Measurements from ENCODE around the gene ELFN2. TPM values are rescaled to one million over a fixed set of nuclear protein-coding genes. Genes with fewer than 3 reads are reported as not detected.

Gene ELFN2
- total and polyA plus RNA-seq, 4 donors = 0.07 to 0.19 (median 0.08) TPM; not detected in 1

- no peak for TF ChIP-seq RAD21 (IDR thresholded peaks at IDR 0.05)
- no peak for TF ChIP-seq FOXA2 (IDR thresholded peaks at IDR 0.05)
- TF ChIP-seq EGR1 (IDR thresholded peaks at IDR 0.05; ENCODE audit: low read depth in 2 of 2) = no peak
- no peak for TF ChIP-seq HNF4G (IDR thresholded peaks at IDR 0.05)
- no peak for TF ChIP-seq YY1 (IDR thresholded peaks at IDR 0.05)
- TF ChIP-seq ATF3 (IDR thresholded peaks at IDR 0.05) = no peak
- TF ChIP-seq MAX (IDR thresholded peaks at IDR 0.05) = no peak
- TF ChIP-seq, protein P1, sequence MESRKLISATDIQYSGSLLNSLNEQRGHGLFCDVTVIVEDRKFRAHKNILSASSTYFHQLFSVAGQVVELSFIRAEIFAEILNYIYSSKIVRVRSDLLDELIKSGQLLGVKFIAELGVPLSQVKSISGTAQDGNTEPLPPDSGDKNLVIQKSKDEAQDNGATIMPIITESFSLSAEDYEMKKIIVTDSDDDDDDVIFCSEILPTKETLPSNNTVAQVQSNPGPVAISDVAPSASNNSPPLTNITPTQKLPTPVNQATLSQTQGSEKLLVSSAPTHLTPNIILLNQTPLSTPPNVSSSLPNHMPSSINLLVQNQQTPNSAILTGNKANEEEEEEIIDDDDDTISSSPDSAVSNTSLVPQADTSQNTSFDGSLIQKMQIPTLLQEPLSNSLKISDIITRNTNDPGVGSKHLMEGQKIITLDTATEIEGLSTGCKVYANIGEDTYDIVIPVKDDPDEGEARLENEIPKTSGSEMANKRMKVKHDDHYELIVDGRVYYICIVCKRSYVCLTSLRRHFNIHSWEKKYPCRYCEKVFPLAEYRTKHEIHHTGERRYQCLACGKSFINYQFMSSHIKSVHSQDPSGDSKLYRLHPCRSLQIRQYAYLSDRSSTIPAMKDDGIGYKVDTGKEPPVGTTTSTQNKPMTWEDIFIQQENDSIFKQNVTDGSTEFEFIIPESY (IDR thresholded peaks at IDR 0.05) = no peak
- TF ChIP-seq, protein P2, sequence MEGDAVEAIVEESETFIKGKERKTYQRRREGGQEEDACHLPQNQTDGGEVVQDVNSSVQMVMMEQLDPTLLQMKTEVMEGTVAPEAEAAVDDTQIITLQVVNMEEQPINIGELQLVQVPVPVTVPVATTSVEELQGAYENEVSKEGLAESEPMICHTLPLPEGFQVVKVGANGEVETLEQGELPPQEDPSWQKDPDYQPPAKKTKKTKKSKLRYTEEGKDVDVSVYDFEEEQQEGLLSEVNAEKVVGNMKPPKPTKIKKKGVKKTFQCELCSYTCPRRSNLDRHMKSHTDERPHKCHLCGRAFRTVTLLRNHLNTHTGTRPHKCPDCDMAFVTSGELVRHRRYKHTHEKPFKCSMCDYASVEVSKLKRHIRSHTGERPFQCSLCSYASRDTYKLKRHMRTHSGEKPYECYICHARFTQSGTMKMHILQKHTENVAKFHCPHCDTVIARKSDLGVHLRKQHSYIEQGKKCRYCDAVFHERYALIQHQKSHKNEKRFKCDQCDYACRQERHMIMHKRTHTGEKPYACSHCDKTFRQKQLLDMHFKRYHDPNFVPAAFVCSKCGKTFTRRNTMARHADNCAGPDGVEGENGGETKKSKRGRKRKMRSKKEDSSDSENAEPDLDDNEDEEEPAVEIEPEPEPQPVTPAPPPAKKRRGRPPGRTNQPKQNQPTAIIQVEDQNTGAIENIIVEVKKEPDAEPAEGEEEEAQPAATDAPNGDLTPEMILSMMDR (IDR thresholded peaks at IDR 0.05; ENCODE audit: low read depth, low read length, missing input control) = no peak
- TF ChIP-seq TAF1 (conservative IDR thresholded peaks at IDR 0.05) = no peak
- no peak for TF ChIP-seq RXRA (IDR thresholded peaks at IDR 0.05)
- TF ChIP-seq JUND (IDR thresholded peaks at IDR 0.05) = no peak
- TF ChIP-seq HNF4A (conservative IDR thresholded peaks at IDR 0.05) = no peak
- no peak for TF ChIP-seq GABPA (IDR thresholded peaks at IDR 0.05 in 1 of 2, conservative IDR thresholded peaks at IDR 0.05 in 1 of 2)
- no peak for TF ChIP-seq FOXA1 (IDR thresholded peaks at IDR 0.05)
- no peak for TF ChIP-seq NR2F2 (IDR thresholded peaks at IDR 0.05)
- H3K27ac ChIP-seq (ENCODE audit: low read depth in 1 of 2, low read length in 2 of 2) = no peak overlapping the region
- no peaks in the 10 kb centered on the region for H3K9me3 ChIP-seq (ENCODE audit: control insufficient read depth in 4 of 4, low read length in 3 of 4)
- H3K4me3 ChIP-seq (ENCODE audit: low read depth in 1 of 3, low read length in 3 of 3) = no peak overlapping the region
- no peaks in the 10 kb centered on the region for H3K36me3 ChIP-seq (ENCODE audit: control insufficient read depth in 4 of 4, insufficient read depth in 3 of 4, low read depth in 1 of 4, low read length in 3 of 4)
- H3K27me3 ChIP-seq (ENCODE audit: control insufficient read depth in 4 of 4, insufficient read depth in 4 of 4, low read length in 3 of 4) = peaks cover 0 to 3% (median 0%) of the 10 kb centered on the region in 4 donors
- 88% methylated on average over 8 of the region's 8 CpGs for WGBS
- DNase-seq (ENCODE audit: low spot score) = no peak
- no peaks in the 10 kb centered on the region for H3K4me1 ChIP-seq (ENCODE audit: control insufficient read depth in 4 of 4, insufficient read depth in 4 of 4, low read length in 3 of 4)
- no peak overlapping the region for H3K9ac ChIP-seq (ENCODE audit: low read depth in 1 of 2, low read length in 2 of 2)
These were observed 70.4 kb downstream of the ELFN2 start for GRCh38 chr22:37356922-37357321.

DNA sequence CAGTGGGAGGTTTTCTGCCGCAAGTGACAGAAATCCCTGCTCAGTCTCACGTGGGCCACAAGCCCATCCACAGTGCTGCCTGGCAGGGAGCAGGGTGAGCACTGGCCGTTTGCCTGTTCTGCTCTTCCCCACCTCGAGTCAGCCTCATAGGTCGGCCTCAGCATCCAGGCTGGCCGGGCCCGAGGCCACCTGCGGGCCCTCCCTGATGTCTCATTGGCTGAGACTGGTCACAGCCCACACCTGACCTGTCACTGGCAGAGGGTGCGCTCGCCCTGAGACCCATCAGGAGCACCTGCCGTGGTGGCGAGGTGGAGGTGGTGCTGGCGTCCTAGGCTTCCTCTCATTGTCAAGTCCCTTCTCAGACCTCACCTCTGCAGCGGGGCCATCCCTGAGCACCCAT lies 72.1 kb downstream of the ELFN2 start:
- H3K27ac ChIP-seq (ENCODE audit: low read depth in 1 of 2, low read length in 2 of 2) = no peak overlapping the region
- 88% methylated on average over 14 of the region's 14 CpGs for WGBS
- no peaks in the 10 kb centered on the region for H3K9me3 ChIP-seq (ENCODE audit: control insufficient read depth in 4 of 4, low read length in 3 of 4)
- TF ChIP-seq, protein P3, sequence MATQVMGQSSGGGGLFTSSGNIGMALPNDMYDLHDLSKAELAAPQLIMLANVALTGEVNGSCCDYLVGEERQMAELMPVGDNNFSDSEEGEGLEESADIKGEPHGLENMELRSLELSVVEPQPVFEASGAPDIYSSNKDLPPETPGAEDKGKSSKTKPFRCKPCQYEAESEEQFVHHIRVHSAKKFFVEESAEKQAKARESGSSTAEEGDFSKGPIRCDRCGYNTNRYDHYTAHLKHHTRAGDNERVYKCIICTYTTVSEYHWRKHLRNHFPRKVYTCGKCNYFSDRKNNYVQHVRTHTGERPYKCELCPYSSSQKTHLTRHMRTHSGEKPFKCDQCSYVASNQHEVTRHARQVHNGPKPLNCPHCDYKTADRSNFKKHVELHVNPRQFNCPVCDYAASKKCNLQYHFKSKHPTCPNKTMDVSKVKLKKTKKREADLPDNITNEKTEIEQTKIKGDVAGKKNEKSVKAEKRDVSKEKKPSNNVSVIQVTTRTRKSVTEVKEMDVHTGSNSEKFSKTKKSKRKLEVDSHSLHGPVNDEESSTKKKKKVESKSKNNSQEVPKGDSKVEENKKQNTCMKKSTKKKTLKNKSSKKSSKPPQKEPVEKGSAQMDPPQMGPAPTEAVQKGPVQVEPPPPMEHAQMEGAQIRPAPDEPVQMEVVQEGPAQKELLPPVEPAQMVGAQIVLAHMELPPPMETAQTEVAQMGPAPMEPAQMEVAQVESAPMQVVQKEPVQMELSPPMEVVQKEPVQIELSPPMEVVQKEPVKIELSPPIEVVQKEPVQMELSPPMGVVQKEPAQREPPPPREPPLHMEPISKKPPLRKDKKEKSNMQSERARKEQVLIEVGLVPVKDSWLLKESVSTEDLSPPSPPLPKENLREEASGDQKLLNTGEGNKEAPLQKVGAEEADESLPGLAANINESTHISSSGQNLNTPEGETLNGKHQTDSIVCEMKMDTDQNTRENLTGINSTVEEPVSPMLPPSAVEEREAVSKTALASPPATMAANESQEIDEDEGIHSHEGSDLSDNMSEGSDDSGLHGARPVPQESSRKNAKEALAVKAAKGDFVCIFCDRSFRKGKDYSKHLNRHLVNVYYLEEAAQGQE (IDR thresholded peaks at IDR 0.05) = no peak
- TF ChIP-seq JUND (IDR thresholded peaks at IDR 0.05) (no peak), MAX (IDR thresholded peaks at IDR 0.05) (no peak), FOXA2 (IDR thresholded peaks at IDR 0.05) (no peak), ATF3 (IDR thresholded peaks at IDR 0.05) (no peak), TAF1 (conservative IDR thresholded peaks at IDR 0.05) (no peak), FOXA1 (IDR thresholded peaks at IDR 0.05) (no peak), EGR1 (IDR thresholded peaks at IDR 0.05; ENCODE audit: low read depth in 2 of 2) (no peak), HNF4A (conservative IDR thresholded peaks at IDR 0.05) (no peak), HNF4G (IDR thresholded peaks at IDR 0.05) (no peak), RAD21 (IDR thresholded peaks at IDR 0.05) (no peak), SP1 (IDR thresholded peaks at IDR 0.05) (no peak), NR2F2 (IDR thresholded peaks at IDR 0.05) (no peak)
- TF ChIP-seq, protein P1 (IDR thresholded peaks at IDR 0.05) = no peak
- TF ChIP-seq, protein P2 (IDR thresholded peaks at IDR 0.05; ENCODE audit: low read depth, low read length, missing input control) = no peak
- no peak for DNase-seq (ENCODE audit: low spot score)
- H3K4me3 ChIP-seq (ENCODE audit: low read depth in 1 of 3, low read length in 3 of 3) = no peak overlapping the region
- H3K27me3 ChIP-seq (ENCODE audit: control insufficient read depth in 4 of 4, insufficient read depth in 4 of 4, low read length in 3 of 4) = peaks cover 0 to 3% (median 0%) of the 10 kb centered on the region in 4 donors
- no peaks in the 10 kb centered on the region for H3K4me1 ChIP-seq (ENCODE audit: control insufficient read depth in 4 of 4, insufficient read depth in 4 of 4, low read length in 3 of 4)
- no peaks in the 10 kb centered on the region for H3K36me3 ChIP-seq (ENCODE audit: control insufficient read depth in 4 of 4, insufficient read depth in 3 of 4, low read depth in 1 of 4, low read length in 3 of 4)
- no peak overlapping the region for H3K9ac ChIP-seq (ENCODE audit: low read depth in 1 of 2, low read length in 2 of 2)

Measured in liver (tissue), 9 donors.